Right lobe of liver (tissue), 6 donors: Measurements from ENCODE around the gene IL15. TPM values are rescaled to one million over a fixed set of nuclear protein-coding genes. Genes with fewer than 3 reads are reported as not detected.

Source experiments
- ATAC-seq, 4 donors: fragments of 200-7000 bp; cut with Tn5 transposase; one replicate each; pipeline ENCODE4 v1.9.1; 2020; ENCODE audit warnings: mild to moderate bottlenecking in 4 of 4, moderate library complexity in 4 of 4
- DNase-seq, 3 donors: peaks; one replicate each; pipeline ENCODE4 v3.0.0-alpha.2; 2020
- H3K27ac ChIP-seq, 3 donors: fragments of 200-600 bp; one replicate each; pipeline ENCODE4 v1.8.0; 2022
- H3K27me3 ChIP-seq, 2 donors: fragments of 200-600 bp; one replicate each; pipeline ENCODE4 v1.8.0; 2022
- H3K36me3 ChIP-seq, 4 donors: fragments of 200-600 bp; sonication (generic) in 1 of 4; one replicate each; pipeline versions ENCODE4 v1.5.1 to v1.8.0; 2017 to 2022; ENCODE audit warnings: control low read depth in 1 of 4
- H3K4me1 ChIP-seq, 4 donors: fragments of 200-600 bp; sonication (generic) in 1 of 4; one replicate each; pipeline versions ENCODE4 v1.5.1 to v1.8.0; 2017 to 2022; ENCODE audit warnings: control low read depth in 1 of 4
- H3K4me3 ChIP-seq, 3 donors: fragments of 200-600 bp; one replicate each; pipeline ENCODE4 v1.8.0; 2022
- H3K9me3 ChIP-seq, 4 donors: fragments of 200-600 bp; sonication (generic) in 1 of 4; one replicate each; pipeline versions ENCODE4 v1.5.1 to v1.8.0; 2017 to 2022; ENCODE audit warnings: control low read depth in 1 of 4
- CTCF ChIP-seq, 4 donors: fragments of 200-600 bp in 3 of 4; fragments of 450-650 bp in 1 of 4; IDR thresholded peaks; one replicate each; pipeline versions ENCODE4 v1.5.1 to v1.8.0; 2016 to 2022; ENCODE audit warnings: antibody characterized with exemption in 4 of 4, mild to moderate bottlenecking in 2 of 4
- POLR2A ChIP-seq: fragments of 450-650 bp; IDR thresholded peaks from one replicate; pipeline ENCODE4 v1.6.1; 2017; ENCODE audit warnings: antibody characterized with exemption, mild to moderate bottlenecking
- WGBS: methylation state at CpG from one replicate; pipeline ENCODE4 v1.1.6; 2018; ENCODE audit warnings: low coverage, low lambda C conversion rate; ENCODE audit not compliant: insufficient coverage; ENCODE audit errors: missing lambda C conversion rate; 5-methylcytosine and 5-hydroxymethylcytosine counted together
- intact Hi-C, 2 donors: fragments of 100-400 bp; cut with DNase I; formaldehyde crosslinking; loops; one replicate each; pipeline versions ENCODE4 v1.11.2 to v1.14.1; 2022
- total RNA-seq, 6 experiments: library from RNA; depleted of rRNA in 2 of 6; stranded (reverse); fragments of >200 nt in 2 of 6; fragmentation: NEBNext Ultra II Directional in 3 of 6; extraction: Animal tissue kit (Norgen Biotek cat#: 25700) in 3 of 6; gene quantifications; one replicate each; pipeline versions ENCODE4 v1.1.0 to v1.2.4, GENCODE V29; 2016 to 2023
- donor health status: DM: no; HTN: yes; CAD: no.
- donor health status: DM: no; HTN: no; CAD: no.
- donor health status: DM: no; HTN: no; CAD: no.
- donor health status: DM: no; HTN: yes; CAD: no.
- donor health status: DM: no; HTN: yes; CAD: no.

Gene IL15
- total RNA-seq, 6 experiments from 2014 or later = 0.43 to 2.2 (median 1.4) TPM

- Histone ChIP-seq H3K27ac (no peak overlapping the region), H3K4me3 (no peak overlapping the region), H3K4me1 (no peaks in the 10 kb centered on the region), H3K27me3 (no peaks in the 10 kb centered on the region), H3K36me3 (no peaks in the 10 kb centered on the region), H3K9me3 (no peaks in the 10 kb centered on the region)
- 61% methylated on average over 2 of the region's 2 CpGs for WGBS
- ATAC-seq (no peak), DNase-seq (no peak)
- TF ChIP-seq POLR2A (no peak), CTCF (IDR thresholded peaks at IDR 0.05) (no peak)
- intact Hi-C loops = no loop called here
These were observed 68.8 kb downstream of the IL15 start for GRCh38 chr4:141705048-141705746.

GRCh38 chr4:141705747-141706377, 69.5 kb downstream of the IL15 start:
- Histone ChIP-seq H3K36me3 (no peaks in the 10 kb centered on the region), H3K27me3 (no peaks in the 10 kb centered on the region), H3K4me1 (no peaks in the 10 kb centered on the region), H3K9me3 (no peaks in the 10 kb centered on the region), H3K4me3 (no peak overlapping the region), H3K27ac (no peak overlapping the region)
- no peak for ATAC-seq
- TF ChIP-seq CTCF (IDR thresholded peaks at IDR 0.05) = no peak
- intact Hi-C loops = no loop called here
- WGBS = 39% methylated on average over 1 of the region's 1 CpG
- no peak for DNase-seq

GRCh38 chr4:141706445-141706844, 70.1 kb downstream of the IL15 start:
- DNase-seq = no peak
- Histone ChIP-seq H3K4me1 (no peaks in the 10 kb centered on the region), H3K9me3 (no peaks in the 10 kb centered on the region), H3K27me3 (no peaks in the 10 kb centered on the region), H3K27ac (no peak overlapping the region), H3K4me3 (no peak overlapping the region), H3K36me3 (no peaks in the 10 kb centered on the region)
- 73% methylated on average over 3 of the region's 3 CpGs for WGBS
- intact Hi-C loops = no loop called here
- no peak for ATAC-seq
- TF ChIP-seq POLR2A = no peak
- TF ChIP-seq CTCF (IDR thresholded peaks at IDR 0.05) = no peak

GRCh38 chr4:141711211-141711610, 74.8 kb downstream of the IL15 start:
- intact Hi-C loops = no loop called here
- Histone ChIP-seq H3K4me3 (no peak overlapping the region), H3K27me3 (no peaks in the 10 kb centered on the region), H3K27ac (no peak overlapping the region), H3K9me3 (no peaks in the 10 kb centered on the region), H3K4me1 (no peaks in the 10 kb centered on the region), H3K36me3 (no peaks in the 10 kb centered on the region)
- ATAC-seq (peak; percentile 48 to 72 (median 55)), DNase-seq (no peak)
- WGBS = 27% methylated on average over 1 of the region's 1 CpG
- TF ChIP-seq CTCF (IDR thresholded peaks at IDR 0.05) (peak; percentile 60 to 67 (median 60)), POLR2A (no peak)
